K562 (cell line): ENCODE measurements around the gene CMBL. TPM values are rescaled to one million over a fixed set of nuclear protein-coding genes. Genes with fewer than 3 reads are reported as not detected.
A peak's percentile ranks its signal among the peaks of the same experiment; 100 is the strongest.

Source experiments
- CEBPG ChIP-seq, 3 experiments: fragments of 200-800 bp in 1 of 3; sonication (Bioruptor generic) in 1 of 3; sonication (generic) in 1 of 3; formaldehyde crosslinking in 1 of 3; IDR thresholded peaks in 2 of 3; conservative IDR thresholded peaks in 1 of 3; 2 replicates each; pipeline versions ENCODE4 v1.6.1 to v1.8.0; 2016 to 2022; ENCODE audit warnings: missing compliant biosample characterization in 2 of 3, missing genetic modification characterization in 2 of 3, mild to moderate bottlenecking in 1 of 3, missing genetic modification reagents in 1 of 3
- CREB5 ChIP-seq: fragments of 250-450 bp; sonication (Bioruptor Pico); IDR thresholded peaks from 2 replicates; pipeline ENCODE4 v1.5.0; 2020; ENCODE audit warnings: mild to moderate bottlenecking
- ELF4 ChIP-seq: fragments of 450-650 bp; formaldehyde crosslinking; IDR thresholded peaks from 2 replicates; pipeline ENCODE4 v1.4.0; 2022; ENCODE audit warnings: missing genetic modification characterization
- GATA2 ChIP-seq: sonication (generic); formaldehyde crosslinking; IDR thresholded peaks from 2 replicates; pipeline ENCODE4 v1.4.0; 2020; ENCODE audit warnings: mild to moderate bottlenecking, missing genetic modification reagents
- HDAC1 ChIP-seq, 2 experiments: fragments of 450-650 bp; IDR thresholded peaks; 2 replicates each; pipeline ENCODE4 v1.6.1; 2016 to 2017; ENCODE audit warnings: inconsistent platforms in 1 of 2, mild to moderate bottlenecking in 1 of 2, moderate library complexity in 1 of 2
- MITF ChIP-seq: IDR thresholded peaks from 2 replicates; pipeline ENCODE4 v1.6.1; 2014; ENCODE audit warnings: antibody characterized with exemption
- PCBP1 ChIP-seq: fragments of 200-400 bp; formaldehyde crosslinking; IDR thresholded peaks from 2 replicates; pipeline ENCODE4 v1.6.1; 2018; ENCODE audit warnings: mild to moderate bottlenecking, low read depth, low read length; ENCODE audit not compliant: poor library complexity, severe bottlenecking
- RFX1 ChIP-seq: fragments of 450-650 bp; IDR thresholded peaks from 2 replicates; pipeline ENCODE4 v1.6.1; 2016; ENCODE audit warnings: mild to moderate bottlenecking, moderate library complexity
- RHOXF2B ChIP-seq: fragments of 250-450 bp; sonication (Bioruptor Pico); conservative IDR thresholded peaks from 2 replicates; pipeline ENCODE4 v1.5.1; 2021
- TAF1 ChIP-seq: IDR thresholded peaks from 2 replicates; pipeline ENCODE4 v1.6.1; 2011; ENCODE audit warnings: mild to moderate bottlenecking, low read length, moderate library complexity; ENCODE audit not compliant: insufficient read depth, control insufficient read depth, severe bottlenecking; ENCODE audit errors: extremely low read depth
- XRCC3 ChIP-seq: fragments of 450-650 bp; IDR thresholded peaks from 2 replicates; pipeline ENCODE4 v1.6.1; 2017; ENCODE audit warnings: mild to moderate bottlenecking, moderate library complexity
- XRCC4 ChIP-seq: IDR thresholded peaks from one replicate; pipeline ENCODE4 v1.6.1; 2011; ENCODE audit not compliant: insufficient read depth, insufficient read length; ENCODE audit errors: extremely low read depth
- ZKSCAN3 ChIP-seq: fragments of 250-450 bp; sonication (Bioruptor Pico); IDR thresholded peaks from 2 replicates; pipeline ENCODE4 v1.4.0; 2020
- ZNF224 ChIP-seq: sonication (generic); formaldehyde crosslinking; IDR thresholded peaks from 2 replicates; pipeline ENCODE4 v1.8.0; 2022; ENCODE audit warnings: mild to moderate bottlenecking, missing genetic modification reagents
- ZNF830 ChIP-seq: fragments of 250-450 bp; sonication (Bioruptor Pico); IDR thresholded peaks from 2 replicates; pipeline ENCODE4 v1.5.0; 2021; ENCODE audit warnings: mild to moderate bottlenecking
- polyA plus RNA-seq, 8 experiments: library from polyadenylated mRNA; depleted of rRNA in 4 of 8; stranded (reverse) in 5 of 8; unstranded in 3 of 8; fragments of >200 nt; fragmentation: Nextera tagmentation in 2 of 8; fragmentation: Illumina TruSeq in 1 of 8; extraction: Ambion mirVana in 2 of 8; extraction: Trizol in 1 of 8; gene quantifications; 2 replicates each; pipeline versions ENCODE4 v1.2.1 to v1.2.3, GENCODE V29; 2011 to 2014; ENCODE audit warnings: inconsistent platforms in 1 of 8, missing spikeins in 1 of 8
- total RNA-seq, 7 experiments: library from RNA; depleted of rRNA in 6 of 7; stranded (reverse); fragments of >200 nt in 6 of 7; fragmentation: Illumina TruSeq in 2 of 7; extraction: Trizol in 2 of 7; gene quantifications; 2 replicates each; pipeline versions ENCODE4 v1.2.1 to v1.2.3, GENCODE V29; 2011 to 2021; ENCODE audit warnings: low replicate concordance in 1 of 7
- TF ChIP-seq, protein P1 (sequence below), 2 experiments: fragments of 150-350 bp in 1 of 2; IDR thresholded peaks; 2 replicates each; pipeline ENCODE4 v1.6.1; 2012 to 2016; ENCODE audit warnings: low read depth in 2 of 2, low read length in 2 of 2, mild to moderate bottlenecking in 1 of 2, moderate library complexity in 1 of 2
- TF ChIP-seq, protein P2 (sequence below): fragments of 250-450 bp; sonication (Bioruptor Pico); IDR thresholded peaks from 2 replicates; pipeline ENCODE4 v1.8.0; 2022; ENCODE audit warnings: moderate library complexity, mild to moderate bottlenecking, inconsistent platforms
- TF ChIP-seq, protein P3 (sequence below): IDR thresholded peaks from 2 replicates; pipeline ENCODE4 v1.6.1; 2011; ENCODE audit not compliant: insufficient read length; ENCODE audit errors: extremely low read depth

CMBL gene
- total and polyA plus RNA-seq, 9 of the 15 experiments (the other 6 are each of a cell fraction or from before 2014, with no cell fraction given), result 22.6 to 192 (median 71.1) TPM

DNA sequence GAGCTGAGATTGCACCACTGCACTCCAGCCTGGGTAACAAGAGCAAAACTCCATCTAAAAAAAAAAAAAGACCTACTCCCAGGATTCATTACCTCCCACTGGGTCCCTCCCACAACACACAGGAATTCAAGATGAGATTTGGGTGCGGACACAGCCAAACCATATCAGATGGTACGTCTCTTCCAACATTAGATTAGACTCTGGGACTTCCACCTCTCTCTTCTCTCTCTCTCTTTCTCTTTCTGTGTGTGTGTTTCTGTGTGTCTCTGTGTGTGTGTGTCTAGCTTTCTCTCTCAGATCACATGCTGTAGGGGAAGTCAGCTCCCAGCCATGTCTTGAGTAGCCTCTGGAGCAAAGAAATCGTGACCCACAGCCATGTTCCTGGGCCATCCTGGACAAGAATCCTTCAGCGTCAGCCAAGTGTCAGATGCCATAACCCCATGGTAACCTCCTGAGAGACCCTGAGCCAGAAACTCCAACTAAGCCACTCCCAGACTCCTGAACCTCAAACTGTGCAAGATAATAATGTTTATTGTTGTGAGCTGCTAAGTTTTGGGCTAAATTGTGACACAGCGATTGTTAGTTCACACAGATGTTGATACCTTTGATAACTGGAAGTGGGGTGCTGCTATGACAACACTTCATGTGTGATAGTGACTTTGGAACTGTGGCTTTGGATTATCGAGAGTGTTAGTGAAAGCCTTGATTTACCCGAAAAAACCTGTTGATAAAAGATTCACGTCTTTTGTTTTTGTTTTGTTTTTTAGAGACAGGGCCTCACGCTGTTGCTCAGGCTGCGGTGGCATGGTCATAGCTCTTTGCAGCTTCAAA lies 4.1 kb upstream of the CMBL start (continued):
- TF ChIP-seq CEBPG (CRISPR knock-in tag; IDR thresholded peaks at IDR 0.05) (0 out of 2 replicates have a peak, but pooled peaks have one; percentile 16), CEBPG (tag; conservative IDR thresholded peaks at IDR 0.05 in 1 of 2, IDR thresholded peaks at IDR 0.05 in 1 of 2) (no peak), GATA2 (CRISPR knock-in tag) (peak; percentile 39; the same call in 1 of the 2 replicates), ZNF830 (CRISPR knock-in tag) (no peak), ZNF224 (CRISPR knock-in tag) (no peak), ZKSCAN3 (CRISPR knock-in tag) (no peak), PCBP1 (no peak), MITF (no peak), TAF1 (no peak), XRCC3 (no peak), RHOXF2B (CRISPR knock-in tag) (no peak), XRCC4 (no peak), RFX1 (peak; percentile 75), HDAC1 (IDR thresholded peaks at IDR 0.05) (peak in 1 of 2 experiments; percentile 50; a peak in 1 of 4 replicates), ELF4 (CRISPR knock-in tag) (0 out of 2 replicates have a peak, but pooled peaks have one; percentile 61), CREB5 (CRISPR knock-in tag) (no peak)
- TF ChIP-seq, protein P1, sequence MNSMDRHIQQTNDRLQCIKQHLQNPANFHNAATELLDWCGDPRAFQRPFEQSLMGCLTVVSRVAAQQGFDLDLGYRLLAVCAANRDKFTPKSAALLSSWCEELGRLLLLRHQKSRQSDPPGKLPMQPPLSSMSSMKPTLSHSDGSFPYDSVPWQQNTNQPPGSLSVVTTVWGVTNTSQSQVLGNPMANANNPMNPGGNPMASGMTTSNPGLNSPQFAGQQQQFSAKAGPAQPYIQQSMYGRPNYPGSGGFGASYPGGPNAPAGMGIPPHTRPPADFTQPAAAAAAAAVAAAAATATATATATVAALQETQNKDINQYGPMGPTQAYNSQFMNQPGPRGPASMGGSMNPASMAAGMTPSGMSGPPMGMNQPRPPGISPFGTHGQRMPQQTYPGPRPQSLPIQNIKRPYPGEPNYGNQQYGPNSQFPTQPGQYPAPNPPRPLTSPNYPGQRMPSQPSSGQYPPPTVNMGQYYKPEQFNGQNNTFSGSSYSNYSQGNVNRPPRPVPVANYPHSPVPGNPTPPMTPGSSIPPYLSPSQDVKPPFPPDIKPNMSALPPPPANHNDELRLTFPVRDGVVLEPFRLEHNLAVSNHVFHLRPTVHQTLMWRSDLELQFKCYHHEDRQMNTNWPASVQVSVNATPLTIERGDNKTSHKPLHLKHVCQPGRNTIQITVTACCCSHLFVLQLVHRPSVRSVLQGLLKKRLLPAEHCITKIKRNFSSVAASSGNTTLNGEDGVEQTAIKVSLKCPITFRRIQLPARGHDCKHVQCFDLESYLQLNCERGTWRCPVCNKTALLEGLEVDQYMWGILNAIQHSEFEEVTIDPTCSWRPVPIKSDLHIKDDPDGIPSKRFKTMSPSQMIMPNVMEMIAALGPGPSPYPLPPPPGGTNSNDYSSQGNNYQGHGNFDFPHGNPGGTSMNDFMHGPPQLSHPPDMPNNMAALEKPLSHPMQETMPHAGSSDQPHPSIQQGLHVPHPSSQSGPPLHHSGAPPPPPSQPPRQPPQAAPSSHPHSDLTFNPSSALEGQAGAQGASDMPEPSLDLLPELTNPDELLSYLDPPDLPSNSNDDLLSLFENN (IDR thresholded peaks at IDR 0.05; ENCODE audit: low read depth in 2 of 2, low read length in 2 of 2), result no peak
- TF ChIP-seq, protein P2, sequence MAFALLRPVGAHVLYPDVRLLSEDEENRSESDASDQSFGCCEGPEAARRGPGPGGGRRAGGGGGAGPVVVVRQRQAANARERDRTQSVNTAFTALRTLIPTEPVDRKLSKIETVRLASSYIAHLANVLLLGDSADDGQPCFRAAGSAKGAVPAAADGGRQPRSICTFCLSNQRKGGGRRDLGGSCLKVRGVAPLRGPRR (CRISPR knock-in tag), result no peak
- TF ChIP-seq, protein P3, sequence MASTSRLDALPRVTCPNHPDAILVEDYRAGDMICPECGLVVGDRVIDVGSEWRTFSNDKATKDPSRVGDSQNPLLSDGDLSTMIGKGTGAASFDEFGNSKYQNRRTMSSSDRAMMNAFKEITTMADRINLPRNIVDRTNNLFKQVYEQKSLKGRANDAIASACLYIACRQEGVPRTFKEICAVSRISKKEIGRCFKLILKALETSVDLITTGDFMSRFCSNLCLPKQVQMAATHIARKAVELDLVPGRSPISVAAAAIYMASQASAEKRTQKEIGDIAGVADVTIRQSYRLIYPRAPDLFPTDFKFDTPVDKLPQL, result no peak
